ENCODE results near the gene DNAH10.
"Not testable (repeated sequence)": the region's sequence is repeated elsewhere in the genome, so short reads cannot be mapped to it uniquely, and the experiment has no call there.

DNAH10 gene

GRCh38 chr12:123903301-123904065, 141.4 kb downstream of the DNAH10 start:
- DNase-seq (ENCODE audit: low read depth in 2 of 2, low spot score in 1 of 2), result no peak

- DNase-seq (ENCODE audit: low read depth in 2 of 2, low spot score in 1 of 2), result peak; percentile 24 to 49
Measured at GRCh38 chr12:123905319-123905925, 143.3 kb downstream of the DNAH10 start.

- DNase-seq (ENCODE audit: low read depth in 2 of 2, low spot score in 1 of 2), result no peak
Measured at GRCh38 chr12:123906711-123907420, 144.8 kb downstream of the DNAH10 start.

- no peak for DNase-seq (ENCODE audit: low read depth in 2 of 2, low spot score in 1 of 2)
Measured at GRCh38 chr12:123907726-123908476, 145.8 kb downstream of the DNAH10 start.

- no peak for DNase-seq (ENCODE audit: low read depth in 2 of 2, low spot score in 1 of 2)
Measured at GRCh38 chr12:123908884-123909725, 147.0 kb downstream of the DNAH10 start.

GRCh38 chr12:123910057-123910456, 148.0 kb downstream of the DNAH10 start:
- DNase-seq (ENCODE audit: low read depth in 2 of 2, low spot score in 1 of 2), result no peak

GRCh38 chr12:123910761-123911193, 148.7 kb downstream of the DNAH10 start:
- no peak for DNase-seq (ENCODE audit: low read depth in 2 of 2, low spot score in 1 of 2)

GRCh38 chr12:123911672-123912409, 149.7 kb downstream of the DNAH10 start:
- not testable (repeated sequence) for DNase-seq (ENCODE audit: low read depth in 2 of 2, low spot score in 1 of 2)

- DNase-seq (ENCODE audit: low read depth in 2 of 2, low spot score in 1 of 2), result no peak
Measured at GRCh38 chr12:123912415-123913380, 150.6 kb downstream of the DNAH10 start.

- no peak for DNase-seq (ENCODE audit: low read depth in 2 of 2, low spot score in 1 of 2)
Measured at GRCh38 chr12:123914726-123915333, 152.7 kb downstream of the DNAH10 start.

- DNase-seq (ENCODE audit: low read depth in 2 of 2, low spot score in 1 of 2), result peak; percentile 35 to 71
Measured at GRCh38 chr12:123916729-123917128, 154.6 kb downstream of the DNAH10 start.

- DNase-seq (ENCODE audit: low read depth in 2 of 2, low spot score in 1 of 2), result no peak
Measured at GRCh38 chr12:123917337-123917850, 155.3 kb downstream of the DNAH10 start.

- no peak for DNase-seq (ENCODE audit: low read depth in 2 of 2, low spot score in 1 of 2)
Measured at GRCh38 chr12:123919980-123920360, 157.9 kb downstream of the DNAH10 start.

- no peak for DNase-seq (ENCODE audit: low read depth in 2 of 2, low spot score in 1 of 2)
Measured at GRCh38 chr12:123923038-123923437, 160.9 kb downstream of the DNAH10 start.

- DNase-seq (ENCODE audit: low read depth in 2 of 2, low spot score in 1 of 2), result no peak
Measured at GRCh38 chr12:123923927-123924326, 161.8 kb downstream of the DNAH10 start.

GRCh38 chr12:123924539-123924938, 162.4 kb downstream of the DNAH10 start:
- DNase-seq (ENCODE audit: low read depth in 2 of 2, low spot score in 1 of 2), result no peak

GRCh38 chr12:123928274-123928865, 166.3 kb downstream of the DNAH10 start:
- no peak for DNase-seq (ENCODE audit: low read depth in 2 of 2, low spot score in 1 of 2)

- no peak for DNase-seq (ENCODE audit: low read depth in 2 of 2, low spot score in 1 of 2)
Measured at GRCh38 chr12:123928897-123929296, 166.8 kb downstream of the DNAH10 start.
